Suprapubic skin (tissue), 4 donors: ENCODE data around the gene MAP2K6.

Experiments used
- CTCF ChIP-seq, 2 donors: fragments of 200-600 bp in 1 of 2; fragments of 450-650 bp in 1 of 2; sonication (generic) in 1 of 2; IDR thresholded peaks; one replicate each; pipeline ENCODE4 v1.5.1; 2016 to 2019; ENCODE audit warnings: antibody characterized with exemption in 2 of 2, mild to moderate bottlenecking in 1 of 2, moderate library complexity in 1 of 2
- EP300 ChIP-seq: sonication (generic); formaldehyde crosslinking; IDR thresholded peaks from one replicate; pipeline ENCODE4 v1.6.1; 2017; ENCODE audit warnings: antibody characterized with exemption
- POLR2A ChIP-seq, 2 donors: fragments of 450-650 bp; IDR thresholded peaks; one replicate each; pipeline ENCODE4 v1.6.1; 2017; ENCODE audit warnings: antibody characterized with exemption in 2 of 2, mild to moderate bottlenecking in 2 of 2, moderate library complexity in 2 of 2
- POLR2AphosphoS5 ChIP-seq, 3 donors: sonication (generic); formaldehyde crosslinking; IDR thresholded peaks; one replicate each; pipeline ENCODE4 v1.6.1; 2017; ENCODE audit warnings: antibody characterized with exemption in 3 of 3

- TF ChIP-seq EP300, result no peak
- TF ChIP-seq POLR2A (IDR thresholded peaks at IDR 0.05), result no peak
- TF ChIP-seq CTCF (IDR thresholded peaks at IDR 0.05), result no peak
- no peak for TF ChIP-seq POLR2AphosphoS5 (IDR thresholded peaks at IDR 0.05)
Measured at GRCh38 chr17:69503711-69504110, 89.2 kb downstream of the MAP2K6 start.
